Cerebellar cortex (tissue), 1 donor: ENCODE results near the gene CHRNA4.
A peak's percentile ranks its signal among the peaks of the same experiment; 100 is the strongest.

ENCODE experiments used
- DNase-seq: peaks from one replicate; pipeline ENCODE4 v3.0.0-alpha.2; 2015; ENCODE audit warnings: low spot score

CHRNA4 gene

GRCh38 chr20:63333241-63333836 lies 27.8 kb downstream of the CHRNA4 start:
- peak; percentile 47 for DNase-seq

- no peak for DNase-seq
Measured at GRCh38 chr20:63332488-63333240, 28.5 kb downstream of the CHRNA4 start.

- no peak for DNase-seq
Measured at GRCh38 chr20:63331741-63332400, 29.3 kb downstream of the CHRNA4 start.

GRCh38 chr20:63330940-63331339 lies 30.2 kb downstream of the CHRNA4 start:
- DNase-seq, result no peak

- DNase-seq, result no peak
Measured at GRCh38 chr20:63330084-63330760, 30.9 kb downstream of the CHRNA4 start.

- DNase-seq, result no peak
Measured at GRCh38 chr20:63329331-63330083, 31.6 kb downstream of the CHRNA4 start.

- no peak for DNase-seq
Measured at GRCh38 chr20:63328718-63329275, 32.4 kb downstream of the CHRNA4 start.

- no peak for DNase-seq
Measured at GRCh38 chr20:63328026-63328700, 33.0 kb downstream of the CHRNA4 start.

- no peak for DNase-seq
Measured at GRCh38 chr20:63327231-63327745, 33.9 kb downstream of the CHRNA4 start.

GRCh38 chr20:63326314-63327230 lies 34.6 kb downstream of the CHRNA4 start:
- DNase-seq, result no peak

- no peak for DNase-seq
Measured at GRCh38 chr20:63325554-63326313, 35.4 kb downstream of the CHRNA4 start.

GRCh38 chr20:63325021-63325471 lies 36.1 kb downstream of the CHRNA4 start:
- no peak for DNase-seq

GRCh38 chr20:63323357-63323981 lies 37.7 kb downstream of the CHRNA4 start:
- DNase-seq, result no peak

GRCh38 chr20:63322933-63323273 lies 38.2 kb downstream of the CHRNA4 start:
- no peak for DNase-seq

- DNase-seq, result no peak
Measured at GRCh38 chr20:63322146-63322932, 38.8 kb downstream of the CHRNA4 start.

GRCh38 chr20:63321148-63321831 lies 39.9 kb downstream of the CHRNA4 start:
- DNase-seq, result no peak

GRCh38 chr20:63320616-63321147 lies 40.5 kb downstream of the CHRNA4 start:
- no peak for DNase-seq
